Gastroesophageal sphincter (tissue), 4 donors: ENCODE data around the gene GRK4. TPM values are rescaled to one million over a fixed set of nuclear protein-coding genes. Genes with fewer than 3 reads are reported as not detected.

Experiments
- ATAC-seq: fragments of 150-250 bp; one replicate; pipeline ENCODE4 v1.9.1; 2016; ENCODE audit warnings: mild to moderate bottlenecking, moderate library complexity
- H3K27ac ChIP-seq, 4 donors: fragments of 200-600 bp; sonication (generic) in 3 of 4; 1 replicate in 3 of 4; 2 replicates in 1 of 4; pipeline ENCODE4 v1.5.1; 2016 to 2019
- H3K27me3 ChIP-seq: fragments of 200-600 bp; sonication (generic); one replicate; pipeline ENCODE4 v1.5.1; 2019
- H3K36me3 ChIP-seq, 2 donors: fragments of 200-600 bp; sonication (generic); one replicate each; pipeline ENCODE4 v1.5.1; 2019; ENCODE audit warnings: control low read depth in 1 of 2
- H3K4me1 ChIP-seq, 3 donors: fragments of 200-600 bp; sonication (generic); 1 replicate in 2 of 3; 2 replicates in 1 of 3; pipeline ENCODE4 v1.5.1; 2016 to 2019; ENCODE audit warnings: control low read depth in 2 of 3
- H3K4me3 ChIP-seq, 2 donors: fragments of 200-600 bp; sonication (generic); one replicate each; pipeline ENCODE4 v1.5.1; 2019; ENCODE audit warnings: mild to moderate bottlenecking in 1 of 2, moderate library complexity in 1 of 2
- H3K9me3 ChIP-seq, 3 donors: fragments of 200-600 bp; sonication (generic); one replicate each; pipeline ENCODE4 v1.5.1; 2017 to 2019; ENCODE audit warnings: control low read depth in 2 of 3
- EP300 ChIP-seq: sonication (generic); formaldehyde crosslinking; IDR thresholded peaks from one replicate; pipeline ENCODE4 v1.6.1; 2017; ENCODE audit warnings: antibody characterized with exemption, mild to moderate bottlenecking
- POLR2A ChIP-seq, 2 donors: fragments of 450-650 bp; IDR thresholded peaks; one replicate each; pipeline ENCODE4 v1.6.1; 2017; ENCODE audit warnings: antibody characterized with exemption in 2 of 2, mild to moderate bottlenecking in 2 of 2, moderate library complexity in 1 of 2
- POLR2AphosphoS5 ChIP-seq: sonication (generic); formaldehyde crosslinking; IDR thresholded peaks from one replicate; pipeline ENCODE4 v1.6.1; 2017; ENCODE audit warnings: antibody characterized with exemption
- WGBS, 2 donors: methylation state at CpG; one replicate each; pipeline ENCODE4 v1.1.5; 2018; ENCODE audit warnings: low coverage in 1 of 2; 5-methylcytosine and 5-hydroxymethylcytosine counted together
- total RNA-seq, 4 donors: library from RNA; depleted of rRNA; stranded (reverse); fragments of >200 nt; gene quantifications; one replicate each; pipeline ENCODE4 v1.1.0, GENCODE V29; 2016
- TF ChIP-seq, protein P1 (sequence below), 4 experiments: fragments of 200-600 bp in 2 of 4; fragments of 450-650 bp in 2 of 4; sonication (generic) in 1 of 4; IDR thresholded peaks; one replicate each; pipeline ENCODE4 v1.5.1; 2017 to 2019; ENCODE audit warnings: antibody characterized with exemption in 4 of 4, mild to moderate bottlenecking in 2 of 4, moderate library complexity in 2 of 4

The GRK4 gene
- total RNA-seq, 4 donors from 2014 or later = 4.2 to 9.5 (median 6.2) TPM

GRCh38 chr4:3022112-3022511 lies 58.7 kb downstream of the GRK4 start:
- 81 to 92% methylated on average over 7 to 8 of the region's 8 CpGs for WGBS, 2 donors
- Histone ChIP-seq H3K36me3 (peaks cover 0 to 3% of the 10 kb centered on the region in 2 donors), H3K27ac (no peak overlapping the region), H3K27me3 (no peaks in the 10 kb centered on the region), H3K4me3 (no peak overlapping the region), H3K4me1 (no peaks in the 10 kb centered on the region), H3K9me3 (no peaks in the 10 kb centered on the region)
- ATAC-seq = no peak
- TF ChIP-seq EP300 = no peak
- no peak for TF ChIP-seq POLR2A (IDR thresholded peaks at IDR 0.05)
- TF ChIP-seq, protein P1, sequence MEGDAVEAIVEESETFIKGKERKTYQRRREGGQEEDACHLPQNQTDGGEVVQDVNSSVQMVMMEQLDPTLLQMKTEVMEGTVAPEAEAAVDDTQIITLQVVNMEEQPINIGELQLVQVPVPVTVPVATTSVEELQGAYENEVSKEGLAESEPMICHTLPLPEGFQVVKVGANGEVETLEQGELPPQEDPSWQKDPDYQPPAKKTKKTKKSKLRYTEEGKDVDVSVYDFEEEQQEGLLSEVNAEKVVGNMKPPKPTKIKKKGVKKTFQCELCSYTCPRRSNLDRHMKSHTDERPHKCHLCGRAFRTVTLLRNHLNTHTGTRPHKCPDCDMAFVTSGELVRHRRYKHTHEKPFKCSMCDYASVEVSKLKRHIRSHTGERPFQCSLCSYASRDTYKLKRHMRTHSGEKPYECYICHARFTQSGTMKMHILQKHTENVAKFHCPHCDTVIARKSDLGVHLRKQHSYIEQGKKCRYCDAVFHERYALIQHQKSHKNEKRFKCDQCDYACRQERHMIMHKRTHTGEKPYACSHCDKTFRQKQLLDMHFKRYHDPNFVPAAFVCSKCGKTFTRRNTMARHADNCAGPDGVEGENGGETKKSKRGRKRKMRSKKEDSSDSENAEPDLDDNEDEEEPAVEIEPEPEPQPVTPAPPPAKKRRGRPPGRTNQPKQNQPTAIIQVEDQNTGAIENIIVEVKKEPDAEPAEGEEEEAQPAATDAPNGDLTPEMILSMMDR (IDR thresholded peaks at IDR 0.05) = no peak
- TF ChIP-seq POLR2AphosphoS5 = no peak

- H3K4me1 ChIP-seq = no peaks in the 10 kb centered on the region
- H3K27me3 ChIP-seq = no peaks in the 10 kb centered on the region
- H3K27ac ChIP-seq = no peak overlapping the region
- H3K4me3 ChIP-seq = no peak overlapping the region
- TF ChIP-seq POLR2AphosphoS5 (no peak), POLR2A (IDR thresholded peaks at IDR 0.05) (no peak), EP300 (no peak)
- TF ChIP-seq, protein P1 (IDR thresholded peaks at IDR 0.05) = no peak
- 31 to 90% methylated on average over 2 of the region's 3 CpGs for WGBS, 2 donors
- peaks cover 0 to 3% of the 10 kb centered on the region in 2 donors for H3K36me3 ChIP-seq
- H3K9me3 ChIP-seq = no peaks in the 10 kb centered on the region
- ATAC-seq = no peak
These were observed 59.3 kb downstream of the GRK4 start for GRCh38 chr4:3022651-3023050.

- Histone ChIP-seq H3K27me3 (no peaks in the 10 kb centered on the region), H3K36me3 (peaks cover 0 to 3% of the 10 kb centered on the region in 2 donors), H3K4me1 (no peaks in the 10 kb centered on the region), H3K9me3 (no peaks in the 10 kb centered on the region), H3K27ac (no peak overlapping the region), H3K4me3 (no peak overlapping the region)
- 91 to 95% methylated on average over 20 to 21 of the region's 21 CpGs for WGBS, 2 donors
- no peak for TF ChIP-seq EP300
- TF ChIP-seq, protein P1 (IDR thresholded peaks at IDR 0.05) = no peak
- no peak for ATAC-seq
These were observed 62.5 kb downstream of the GRK4 start for GRCh38 chr4:3025881-3026280.

- ATAC-seq = no peak
- no peaks in the 10 kb centered on the region for H3K27me3 ChIP-seq
- 89 to 93% methylated on average over 6 to 8 of the region's 9 CpGs for WGBS, 2 donors
- H3K9me3 ChIP-seq = no peaks in the 10 kb centered on the region
- peaks cover 0 to 3% of the 10 kb centered on the region in 2 donors for H3K36me3 ChIP-seq
- no peak for TF ChIP-seq EP300
- no peak for TF ChIP-seq POLR2A (IDR thresholded peaks at IDR 0.05)
- TF ChIP-seq, protein P1 (IDR thresholded peaks at IDR 0.05) = no peak
- TF ChIP-seq POLR2AphosphoS5 = no peak
- H3K4me3 ChIP-seq = no peak overlapping the region
- H3K27ac ChIP-seq = no peak overlapping the region
- H3K4me1 ChIP-seq = no peaks in the 10 kb centered on the region
These were observed 63.2 kb downstream of the GRK4 start for GRCh38 chr4:3026540-3026939.

DNA sequence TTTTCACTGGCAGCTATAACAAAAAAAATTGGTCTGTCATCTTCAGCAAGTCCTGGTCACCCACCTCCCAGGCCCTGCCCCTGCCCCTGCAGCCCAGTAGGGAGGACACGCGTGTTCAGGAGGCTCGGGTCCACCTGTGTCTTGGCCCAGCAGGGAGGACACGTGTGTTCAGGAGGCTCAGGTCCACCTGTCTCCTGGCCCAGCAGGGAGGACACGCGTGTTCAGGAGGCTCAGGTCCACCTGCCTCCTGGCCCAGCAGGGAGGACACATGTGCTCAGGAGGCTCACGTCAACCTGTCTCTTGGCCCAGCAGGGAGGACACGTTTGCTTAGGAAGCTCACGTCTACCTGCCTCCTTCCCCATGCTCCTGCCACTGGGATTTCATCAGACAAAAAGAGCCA lies 66.1 kb downstream of the GRK4 start:
- ATAC-seq = no peak
- H3K4me1 ChIP-seq = no peaks in the 10 kb centered on the region
- H3K27me3 ChIP-seq = no peaks in the 10 kb centered on the region
- TF ChIP-seq EP300 (no peak), POLR2AphosphoS5 (no peak), POLR2A (IDR thresholded peaks at IDR 0.05) (no peak)
- TF ChIP-seq, protein P1 (IDR thresholded peaks at IDR 0.05) = no peak
- no peaks in the 10 kb centered on the region for H3K36me3 ChIP-seq
- H3K4me3 ChIP-seq = no peak overlapping the region
- WGBS, 2 donors = 85 to 90% methylated on average over 2 of the region's 9 CpGs
- no peak overlapping the region for H3K27ac ChIP-seq
- H3K9me3 ChIP-seq = no peaks in the 10 kb centered on the region
